Gastroesophageal sphincter (tissue), 4 donors: Measurements from ENCODE around the gene SYNGAP1. TPM values are rescaled to one million over a fixed set of nuclear protein-coding genes. Genes with fewer than 3 reads are reported as not detected.

Source experiments
- ATAC-seq: fragments of 150-250 bp; one replicate; pipeline ENCODE4 v1.9.1; 2016; ENCODE audit warnings: mild to moderate bottlenecking, moderate library complexity
- H3K27ac ChIP-seq, 4 donors: fragments of 200-600 bp; sonication (generic) in 3 of 4; 1 replicate in 3 of 4; 2 replicates in 1 of 4; pipeline ENCODE4 v1.5.1; 2016 to 2019
- H3K27me3 ChIP-seq: fragments of 200-600 bp; sonication (generic); one replicate; pipeline ENCODE4 v1.5.1; 2019
- H3K36me3 ChIP-seq, 2 donors: fragments of 200-600 bp; sonication (generic); one replicate each; pipeline ENCODE4 v1.5.1; 2019; ENCODE audit warnings: control low read depth in 1 of 2
- H3K4me1 ChIP-seq, 3 donors: fragments of 200-600 bp; sonication (generic); 1 replicate in 2 of 3; 2 replicates in 1 of 3; pipeline ENCODE4 v1.5.1; 2016 to 2019; ENCODE audit warnings: control low read depth in 2 of 3
- H3K4me3 ChIP-seq, 2 donors: fragments of 200-600 bp; sonication (generic); one replicate each; pipeline ENCODE4 v1.5.1; 2019; ENCODE audit warnings: mild to moderate bottlenecking in 1 of 2, moderate library complexity in 1 of 2
- H3K9me3 ChIP-seq, 3 donors: fragments of 200-600 bp; sonication (generic); one replicate each; pipeline ENCODE4 v1.5.1; 2017 to 2019; ENCODE audit warnings: control low read depth in 2 of 3
- EP300 ChIP-seq: sonication (generic); formaldehyde crosslinking; IDR thresholded peaks from one replicate; pipeline ENCODE4 v1.6.1; 2017; ENCODE audit warnings: antibody characterized with exemption, mild to moderate bottlenecking
- POLR2A ChIP-seq, 2 donors: fragments of 450-650 bp; IDR thresholded peaks; one replicate each; pipeline ENCODE4 v1.6.1; 2017; ENCODE audit warnings: antibody characterized with exemption in 2 of 2, mild to moderate bottlenecking in 2 of 2, moderate library complexity in 1 of 2
- POLR2AphosphoS5 ChIP-seq: sonication (generic); formaldehyde crosslinking; IDR thresholded peaks from one replicate; pipeline ENCODE4 v1.6.1; 2017; ENCODE audit warnings: antibody characterized with exemption
- WGBS, 2 donors: methylation state at CpG; one replicate each; pipeline ENCODE4 v1.1.5; 2018; ENCODE audit warnings: low coverage in 1 of 2; 5-methylcytosine and 5-hydroxymethylcytosine counted together
- total RNA-seq, 4 donors: library from RNA; depleted of rRNA; stranded (reverse); fragments of >200 nt; gene quantifications; one replicate each; pipeline ENCODE4 v1.1.0, GENCODE V29; 2016
- TF ChIP-seq, protein P1 (sequence below), 4 experiments: fragments of 200-600 bp in 2 of 4; fragments of 450-650 bp in 2 of 4; sonication (generic) in 1 of 4; IDR thresholded peaks; one replicate each; pipeline ENCODE4 v1.5.1; 2017 to 2019; ENCODE audit warnings: antibody characterized with exemption in 4 of 4, mild to moderate bottlenecking in 2 of 4, moderate library complexity in 2 of 4

SYNGAP1 gene
- total RNA-seq, 4 donors from 2014 or later, result 9.1 to 15.9 (median 12.7) TPM

DNA sequence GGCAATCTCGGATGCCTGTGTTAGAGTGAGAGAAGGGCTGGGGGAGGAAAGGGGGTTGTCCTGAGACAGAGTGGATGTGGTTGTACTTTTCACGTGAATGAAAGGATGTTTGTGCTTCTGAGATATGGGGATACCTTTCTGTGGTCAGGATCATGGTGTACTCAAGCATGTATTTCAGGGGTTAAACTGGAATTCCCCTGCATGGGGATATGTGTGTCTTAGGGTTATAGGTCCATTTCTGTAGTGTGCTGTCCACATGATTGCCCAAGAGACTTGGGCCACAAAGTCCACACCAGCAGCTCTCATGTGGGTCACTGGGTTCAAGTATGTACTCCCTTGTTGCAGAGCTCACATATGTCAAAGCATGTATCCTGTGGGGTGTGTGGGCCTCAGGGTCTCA lies 10.5 kb downstream of the SYNGAP1 start:
- peaks cover 0 to 83% (median 42%) of the 10 kb centered on the region in 3 donors for H3K4me1 ChIP-seq
- TF ChIP-seq POLR2AphosphoS5 (no peak), EP300 (no peak), POLR2A (IDR thresholded peaks at IDR 0.05) (no peak)
- TF ChIP-seq, protein P1, sequence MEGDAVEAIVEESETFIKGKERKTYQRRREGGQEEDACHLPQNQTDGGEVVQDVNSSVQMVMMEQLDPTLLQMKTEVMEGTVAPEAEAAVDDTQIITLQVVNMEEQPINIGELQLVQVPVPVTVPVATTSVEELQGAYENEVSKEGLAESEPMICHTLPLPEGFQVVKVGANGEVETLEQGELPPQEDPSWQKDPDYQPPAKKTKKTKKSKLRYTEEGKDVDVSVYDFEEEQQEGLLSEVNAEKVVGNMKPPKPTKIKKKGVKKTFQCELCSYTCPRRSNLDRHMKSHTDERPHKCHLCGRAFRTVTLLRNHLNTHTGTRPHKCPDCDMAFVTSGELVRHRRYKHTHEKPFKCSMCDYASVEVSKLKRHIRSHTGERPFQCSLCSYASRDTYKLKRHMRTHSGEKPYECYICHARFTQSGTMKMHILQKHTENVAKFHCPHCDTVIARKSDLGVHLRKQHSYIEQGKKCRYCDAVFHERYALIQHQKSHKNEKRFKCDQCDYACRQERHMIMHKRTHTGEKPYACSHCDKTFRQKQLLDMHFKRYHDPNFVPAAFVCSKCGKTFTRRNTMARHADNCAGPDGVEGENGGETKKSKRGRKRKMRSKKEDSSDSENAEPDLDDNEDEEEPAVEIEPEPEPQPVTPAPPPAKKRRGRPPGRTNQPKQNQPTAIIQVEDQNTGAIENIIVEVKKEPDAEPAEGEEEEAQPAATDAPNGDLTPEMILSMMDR (IDR thresholded peaks at IDR 0.05), result no peak
- WGBS, 2 donors, result 14 to 20% methylated on average over 1 to 2 of the region's 2 CpGs
- no peaks in the 10 kb centered on the region for H3K27me3 ChIP-seq
- peak overlapping the region in 2 of 4 donors; percentile 92 to 97 for H3K27ac ChIP-seq
- ATAC-seq, result no peak
- H3K9me3 ChIP-seq, result no peaks in the 10 kb centered on the region
- H3K4me3 ChIP-seq, result no peak overlapping the region
- peaks cover 0 to 4% of the 10 kb centered on the region in 2 donors for H3K36me3 ChIP-seq

DNA sequence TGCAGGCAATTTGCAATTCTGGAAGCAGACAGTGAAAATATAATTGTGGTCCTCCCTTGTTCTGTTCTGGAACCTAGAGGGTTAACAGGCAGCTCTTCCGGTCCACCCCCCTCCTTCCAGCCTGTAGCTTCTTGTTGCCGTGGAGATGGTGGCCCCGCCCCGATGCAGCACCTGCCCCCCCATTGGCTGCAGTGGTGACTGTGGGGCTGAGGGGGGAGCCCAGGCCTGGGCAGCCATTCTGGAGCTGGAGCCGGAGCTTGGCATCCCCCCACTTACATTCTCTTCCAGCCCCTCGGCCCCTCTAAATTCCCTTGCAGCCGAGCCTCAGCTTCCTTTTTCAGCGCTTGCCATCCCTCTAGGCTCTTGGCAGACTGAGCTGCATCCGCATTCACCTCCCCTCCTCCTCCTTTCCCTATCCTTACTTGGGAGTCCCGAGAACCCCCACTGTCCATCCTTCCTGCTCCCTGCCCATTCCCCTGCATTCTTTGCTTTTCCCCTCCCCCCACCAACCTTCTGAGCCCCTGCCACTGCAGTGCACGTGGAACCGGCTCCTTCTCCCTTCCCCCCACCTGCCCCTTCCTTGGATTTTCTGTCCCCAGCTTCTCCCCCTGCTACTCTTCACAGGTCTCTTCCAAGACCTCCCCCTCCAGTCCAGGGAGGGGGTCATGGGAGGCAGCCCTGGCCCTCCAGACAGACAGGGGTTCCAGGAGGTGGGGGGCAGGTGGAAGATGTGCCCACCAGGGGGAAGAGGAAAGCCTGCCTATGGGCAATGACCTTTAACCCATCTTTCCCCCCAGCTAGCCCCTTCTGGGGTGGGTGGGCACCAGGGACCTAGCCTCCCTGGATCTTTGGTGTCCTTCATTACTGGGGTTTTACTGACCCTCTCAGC lies 11.4 kb downstream of the SYNGAP1 start:
- Histone ChIP-seq H3K4me1 (peaks cover 0 to 79% (median 42%) of the 10 kb centered on the region in 3 donors), H3K27ac (peak overlapping the region in 3 of 4 donors; percentile 58 to 97 (median 92)), H3K36me3 (peaks cover 0 to 13% of the 10 kb centered on the region in 2 donors), H3K9me3 (no peaks in the 10 kb centered on the region), H3K27me3 (no peaks in the 10 kb centered on the region), H3K4me3 (peak overlapping the region in 1 of 2 donors; percentile 33)
- WGBS, 2 donors, result 0 to 9% methylated on average over 3 to 8 of the region's 12 CpGs
- TF ChIP-seq, protein P1 (IDR thresholded peaks at IDR 0.05), result no peak
- TF ChIP-seq EP300 (no peak), POLR2A (IDR thresholded peaks at IDR 0.05) (no peak), POLR2AphosphoS5 (no peak)
- ATAC-seq, result peak; percentile 53

DNA sequence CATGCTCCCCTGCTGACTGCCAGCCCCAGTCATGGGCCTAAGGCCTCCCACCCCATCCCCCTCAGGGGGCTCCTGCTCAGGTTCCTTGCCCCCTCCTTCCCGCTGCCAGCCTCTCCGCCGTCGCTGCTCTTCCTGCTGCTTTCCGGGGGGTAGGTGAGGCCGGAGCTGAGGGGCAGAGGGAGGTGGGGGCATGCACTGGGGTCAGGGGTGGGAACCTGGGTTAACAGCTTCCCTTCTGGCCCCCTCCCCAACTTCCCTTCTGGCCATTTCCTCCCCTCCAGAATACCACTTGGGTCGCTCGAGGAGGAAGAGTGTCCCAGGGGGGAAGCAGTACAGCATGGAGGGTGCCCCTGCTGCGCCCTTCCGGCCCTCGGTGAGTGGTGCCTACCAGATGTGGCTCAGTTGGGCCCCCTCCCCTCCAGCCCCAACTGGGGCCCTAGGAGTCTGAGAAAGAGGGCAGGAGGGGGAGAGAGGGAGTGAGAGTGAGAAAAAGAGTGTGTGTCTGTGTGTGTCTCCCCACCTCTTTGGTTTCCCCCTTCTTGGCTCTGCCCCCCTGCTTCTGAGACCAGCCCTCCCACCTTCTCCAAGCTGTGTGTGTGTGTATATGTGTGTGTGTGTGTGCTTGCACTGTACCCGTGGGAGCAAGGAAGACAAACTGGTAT lies 12.1 kb downstream of the SYNGAP1 start:
- 4% methylated on average over 3 of the region's 12 CpGs; no CpG with 5 or more reads in 1 of the 2 donors for WGBS, 2 donors
- Histone ChIP-seq H3K27ac (peak overlapping the region in 3 of 4 donors; percentile 58 to 97 (median 92)), H3K4me3 (no peak overlapping the region), H3K9me3 (no peaks in the 10 kb centered on the region), H3K36me3 (peaks cover 0 to 21% of the 10 kb centered on the region in 2 donors), H3K27me3 (no peaks in the 10 kb centered on the region), H3K4me1 (peaks cover 0 to 71% (median 39%) of the 10 kb centered on the region in 3 donors)
- no peak for ATAC-seq
- TF ChIP-seq, protein P1 (IDR thresholded peaks at IDR 0.05), result no peak
- TF ChIP-seq POLR2A (IDR thresholded peaks at IDR 0.05) (no peak), POLR2AphosphoS5 (no peak), EP300 (no peak)

DNA sequence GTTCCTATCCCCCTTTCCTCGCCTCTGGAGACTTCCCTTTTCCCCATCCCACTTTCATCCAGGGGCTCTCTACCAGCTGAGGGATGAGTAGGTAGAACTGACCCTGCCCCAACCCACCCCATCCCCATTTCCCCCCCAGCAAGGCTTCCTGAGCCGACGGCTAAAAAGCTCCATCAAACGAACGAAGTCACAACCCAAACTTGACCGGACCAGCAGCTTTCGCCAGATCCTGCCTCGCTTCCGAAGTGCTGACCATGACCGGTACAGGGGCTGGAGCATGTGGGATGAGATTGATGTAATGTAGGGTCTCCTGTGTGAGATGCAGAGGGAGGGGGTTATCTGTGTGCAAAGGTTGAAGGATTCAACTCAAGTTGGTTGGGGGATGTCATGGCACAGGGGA lies 12.7 kb downstream of the SYNGAP1 start:
- Histone ChIP-seq H3K4me3 (no peak overlapping the region), H3K27ac (peak overlapping the region in 3 of 4 donors; percentile 58 to 97 (median 92)), H3K4me1 (peaks cover 0 to 66% (median 36%) of the 10 kb centered on the region in 3 donors), H3K36me3 (peaks cover 0 to 26% of the 10 kb centered on the region in 2 donors), H3K27me3 (no peaks in the 10 kb centered on the region), H3K9me3 (no peaks in the 10 kb centered on the region)
- ATAC-seq, result no peak
- TF ChIP-seq POLR2A (IDR thresholded peaks at IDR 0.05), result no peak
- no peak for TF ChIP-seq EP300
- TF ChIP-seq, protein P1 (IDR thresholded peaks at IDR 0.05), result no peak
- no peak for TF ChIP-seq POLR2AphosphoS5
- WGBS, 2 donors, result 76% methylated on average over 2 of the region's 10 CpGs; no CpG with 5 or more reads in 1 of the 2 donors
